Thyroid gland (tissue), 4 donors: ENCODE results near the gene ABI3BP.

Experiments used
- CTCF ChIP-seq, 6 experiments: fragments of 200-600 bp in 3 of 6; fragments of 450-650 bp in 3 of 6; sonication (generic) in 3 of 6; IDR thresholded peaks; one replicate each; pipeline ENCODE4 v1.5.1; 2016 to 2019; ENCODE audit warnings: antibody characterized with exemption in 6 of 6, mild to moderate bottlenecking in 2 of 6, inconsistent platforms in 1 of 6, moderate library complexity in 1 of 6
- POLR2A ChIP-seq, 2 donors: fragments of 450-650 bp; IDR thresholded peaks; one replicate each; pipeline ENCODE4 v1.6.1; 2017; ENCODE audit warnings: antibody characterized with exemption in 2 of 2, mild to moderate bottlenecking in 2 of 2, moderate library complexity in 1 of 2

DNA sequence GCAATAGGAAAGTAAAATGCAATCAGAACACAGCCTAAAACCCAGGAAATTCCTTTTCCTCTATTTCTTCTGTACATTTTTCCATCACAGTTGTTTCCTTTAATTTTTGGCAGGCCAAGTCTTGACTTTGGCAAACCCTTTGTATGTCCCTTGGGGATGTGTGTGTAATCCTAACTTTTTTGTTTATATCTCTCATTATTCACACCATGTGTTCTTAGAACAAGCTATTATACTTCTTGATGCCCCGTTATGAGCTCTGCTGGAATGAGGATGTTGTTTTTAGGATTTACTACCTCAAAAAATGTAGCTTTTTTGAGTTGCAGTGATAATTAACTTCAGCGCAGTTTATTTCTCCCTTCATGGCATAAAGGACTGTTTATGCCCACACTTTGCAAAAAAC lies 123.4 kb downstream of the ABI3BP start:
- no peak for TF ChIP-seq CTCF (IDR thresholded peaks at IDR 0.05)
- TF ChIP-seq POLR2A (IDR thresholded peaks at IDR 0.05): no peak
